ENCODE results near the gene FLNC.

Gene FLNC

DNA sequence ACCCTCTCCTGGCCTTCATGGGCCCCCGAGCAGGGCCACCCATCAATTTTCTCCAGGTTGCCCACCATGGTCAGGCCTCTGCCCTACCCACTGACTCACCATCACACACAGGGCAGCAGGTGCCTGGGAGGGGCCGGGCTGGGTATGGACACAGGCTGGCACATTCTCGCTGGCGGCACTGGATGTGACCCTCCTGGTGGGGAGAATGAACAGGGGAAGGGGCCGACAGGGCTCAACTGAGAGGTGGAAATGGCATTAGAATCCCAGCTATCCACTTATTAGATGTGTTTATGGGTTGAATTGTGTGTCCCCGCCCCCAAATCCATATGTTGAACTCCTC lies 63.9 kb downstream of the FLNC start:
- DNase-seq, result peak; percentile 42

DNA sequence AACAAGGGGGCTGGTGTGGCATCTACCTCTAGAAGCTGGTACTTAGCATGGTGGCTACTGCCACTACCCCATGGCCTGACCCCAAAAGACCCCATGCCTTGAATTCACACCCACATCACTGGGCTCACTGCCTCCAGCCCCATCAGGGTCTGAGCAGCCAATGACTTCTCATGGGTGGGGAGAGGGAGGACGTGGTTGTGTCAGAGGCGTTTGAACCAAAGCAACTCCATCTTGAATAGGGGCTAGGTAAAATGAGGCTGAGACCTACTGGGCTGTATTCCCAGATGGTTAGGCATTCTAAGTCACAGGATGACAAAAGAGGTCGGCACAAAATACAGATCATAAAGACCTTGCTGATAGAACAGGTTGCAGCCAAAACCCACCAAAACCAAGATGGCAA lies 65.1 kb downstream of the FLNC start:
- DNase-seq, result no peak

DNA sequence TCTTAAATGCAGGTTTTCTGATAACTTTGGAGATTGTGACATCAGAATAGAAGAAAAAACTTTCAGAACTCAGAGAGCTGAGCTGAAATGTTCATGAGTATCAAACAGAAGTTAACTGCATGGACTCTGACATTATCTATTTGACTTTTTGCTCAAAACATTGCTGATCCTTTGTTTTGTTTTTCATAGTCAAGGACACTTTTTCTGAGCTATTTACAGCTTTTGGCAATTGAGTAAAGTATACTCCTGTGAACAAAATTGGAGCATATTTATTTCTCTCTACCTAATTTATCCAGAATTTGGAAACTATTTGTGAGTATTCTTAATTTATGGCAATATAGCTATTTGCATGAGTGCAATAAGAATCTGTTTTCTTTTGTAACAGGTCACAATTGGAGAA lies 69.2 kb downstream of the FLNC start:
- no peak for DNase-seq

DNA sequence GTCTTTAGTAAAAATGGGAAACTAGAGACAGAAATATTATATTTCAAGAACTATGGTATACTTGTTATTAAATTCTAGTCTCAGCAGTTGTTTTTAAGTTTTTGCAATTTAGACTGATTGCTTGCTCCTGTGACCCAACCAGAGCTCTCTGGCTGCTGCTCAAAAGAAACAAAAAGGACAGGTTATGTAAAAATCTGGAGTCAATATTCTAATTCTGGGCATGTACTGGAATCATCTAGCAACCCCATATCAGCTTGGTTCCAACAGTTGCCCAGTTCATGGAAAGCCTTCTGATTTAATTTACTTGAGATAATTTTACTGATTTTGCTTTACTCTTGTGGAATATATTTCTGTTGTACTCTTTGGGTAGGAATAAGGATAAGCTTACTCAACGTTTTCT lies 70.0 kb downstream of the FLNC start:
- no peak for DNase-seq

DNA sequence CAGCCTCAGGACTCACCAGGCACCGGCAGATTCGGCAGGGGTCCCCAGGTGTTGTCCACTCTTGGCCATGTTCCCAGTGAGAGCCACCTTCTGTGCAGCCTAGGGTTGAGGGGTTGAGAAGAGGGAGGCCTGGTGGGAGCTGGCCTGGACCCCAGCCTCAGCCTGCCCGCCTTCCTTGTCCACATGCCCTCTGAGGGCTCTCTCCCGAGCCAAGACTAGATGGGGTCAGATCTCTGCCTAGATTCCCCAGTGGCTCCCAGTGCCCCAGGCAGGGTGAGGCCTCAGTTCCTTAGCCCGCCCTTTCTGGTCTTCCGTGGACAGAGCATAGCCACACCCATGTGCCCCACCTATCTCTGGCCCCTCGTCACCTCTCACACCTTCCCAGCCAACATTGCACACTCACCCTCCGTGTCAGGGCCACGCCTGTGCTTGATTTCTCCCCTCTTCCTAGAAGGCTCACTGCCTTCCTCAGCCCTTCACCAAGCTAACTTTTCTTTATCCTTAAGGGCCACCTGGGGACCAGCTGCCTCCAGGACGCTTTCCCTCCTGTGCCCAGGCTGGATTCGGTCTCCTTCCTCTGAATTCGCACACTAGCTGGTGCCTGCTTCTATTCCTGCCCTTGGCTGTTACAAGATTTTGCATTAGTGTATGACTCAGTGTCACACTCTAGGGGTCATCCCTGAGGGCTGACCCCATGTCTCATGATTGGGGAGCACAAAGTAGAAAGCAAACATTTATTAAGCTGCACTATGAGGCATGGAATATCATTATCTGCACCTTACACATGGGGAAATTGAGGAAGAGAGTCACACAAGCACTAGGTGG lies 72.8 kb downstream of the FLNC start:
- no peak for DNase-seq

DNA sequence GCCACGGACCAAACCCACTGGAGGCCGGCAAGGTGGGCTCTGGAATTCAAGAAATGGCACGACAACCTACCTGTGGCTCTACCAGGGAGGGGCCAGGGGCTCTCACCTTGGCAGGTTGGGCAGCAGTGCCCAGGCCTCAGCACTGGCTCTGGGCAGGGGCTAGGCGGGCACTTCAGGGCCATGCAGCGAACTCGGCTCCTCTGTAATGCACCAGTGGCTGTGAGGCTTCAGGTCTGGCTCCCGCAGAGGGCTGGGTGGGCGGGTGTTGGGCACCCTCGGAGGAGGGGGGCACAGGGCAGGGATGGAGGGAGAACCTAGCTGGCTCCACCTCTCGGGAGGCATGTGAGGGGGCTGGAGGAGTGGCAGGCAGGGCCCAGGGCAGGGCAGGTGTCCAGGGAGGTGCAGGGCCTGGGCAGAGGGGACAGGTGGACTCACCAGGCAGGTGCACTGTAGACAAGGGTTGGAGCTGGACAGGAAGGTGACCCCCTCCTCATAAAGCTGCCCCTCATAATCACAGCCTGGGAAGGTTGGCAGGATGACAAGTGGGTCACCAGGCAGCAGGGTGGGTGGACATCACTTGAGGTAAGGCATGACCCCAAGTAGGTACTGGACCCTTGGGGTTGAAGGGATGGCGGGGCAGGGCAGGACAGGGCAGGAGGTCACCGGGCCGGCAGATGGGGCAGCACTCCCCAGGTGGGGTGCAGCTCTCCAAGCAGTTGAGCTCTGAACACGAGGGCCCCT lies 73.6 kb downstream of the FLNC start:
- no peak for DNase-seq

DNA sequence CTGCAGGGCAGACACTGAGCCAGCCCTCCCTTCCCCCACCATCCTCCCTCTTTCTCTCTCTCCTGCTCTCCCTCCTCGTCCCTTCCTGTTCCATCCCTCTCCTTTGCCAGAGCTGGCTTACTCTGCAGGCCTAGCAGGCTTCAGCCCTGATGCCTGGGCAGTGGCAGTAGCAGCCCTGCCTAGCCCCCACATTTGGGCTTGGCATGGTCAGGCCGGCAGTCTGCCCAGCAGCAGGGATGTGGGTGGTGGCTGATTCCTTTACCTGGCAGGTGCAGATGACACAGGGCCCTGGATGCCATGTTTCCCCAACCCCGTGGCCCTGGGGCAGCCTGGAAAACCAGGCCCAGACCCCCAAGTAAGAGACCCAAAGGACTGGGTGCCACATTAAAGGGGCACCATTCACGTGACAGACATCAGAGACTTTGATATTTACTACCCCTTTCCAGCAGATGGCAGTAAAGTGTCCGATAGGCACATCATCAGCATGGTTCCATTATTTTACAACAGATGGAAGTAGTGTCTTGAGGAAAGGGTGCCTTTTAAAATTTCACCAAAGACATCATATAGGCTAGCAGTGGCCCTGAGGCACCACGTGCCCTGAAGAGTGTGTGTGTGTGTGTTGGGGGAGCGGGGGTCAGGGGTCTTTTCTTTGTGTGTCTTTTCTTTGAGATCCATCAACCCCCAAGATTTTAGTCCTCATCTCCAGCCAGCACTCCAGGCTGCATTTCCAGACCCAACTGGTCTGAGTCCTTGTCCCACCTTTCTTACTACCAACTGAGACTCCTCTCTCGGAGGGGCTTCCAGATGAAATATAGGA lies 74.4 kb downstream of the FLNC start:
- no peak for DNase-seq

DNA sequence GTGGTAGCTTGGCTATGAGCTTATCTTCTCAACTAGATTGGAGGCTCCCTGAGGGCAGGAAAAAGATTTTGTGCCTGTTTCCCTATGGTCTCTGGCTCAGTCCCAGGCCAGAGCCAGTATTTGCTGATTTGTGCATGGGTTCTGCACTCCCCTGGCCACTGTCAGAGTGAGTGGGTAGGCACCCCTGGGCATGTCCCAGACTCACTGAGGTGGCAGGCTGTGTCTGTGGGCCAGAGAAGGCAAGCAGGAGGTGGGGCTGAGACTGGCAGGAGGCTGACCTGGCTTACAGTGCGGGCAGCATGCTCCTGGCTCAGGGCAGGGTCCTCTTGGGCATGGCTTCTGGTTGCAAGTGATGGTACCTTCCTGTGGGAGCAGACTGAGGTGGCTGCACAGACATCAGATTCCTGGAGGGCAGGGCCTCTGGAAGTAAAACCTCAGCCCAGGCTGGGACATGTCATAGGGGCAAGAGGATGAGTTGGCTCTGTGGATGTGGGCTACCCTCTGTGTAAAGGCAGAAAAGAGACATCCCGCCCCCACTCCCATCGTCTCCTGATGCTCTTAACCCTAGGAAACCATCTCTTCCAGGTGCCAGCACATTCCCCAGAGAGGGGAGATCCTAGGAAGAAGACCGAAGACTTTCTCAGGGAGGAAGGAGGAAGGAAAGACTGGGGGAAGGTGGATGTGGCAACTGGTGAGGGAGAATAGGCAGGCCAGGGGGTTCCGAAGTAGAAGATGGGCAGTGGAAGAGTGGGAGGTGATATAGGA lies 76.0 kb downstream of the FLNC start:
- no peak for DNase-seq

DNA sequence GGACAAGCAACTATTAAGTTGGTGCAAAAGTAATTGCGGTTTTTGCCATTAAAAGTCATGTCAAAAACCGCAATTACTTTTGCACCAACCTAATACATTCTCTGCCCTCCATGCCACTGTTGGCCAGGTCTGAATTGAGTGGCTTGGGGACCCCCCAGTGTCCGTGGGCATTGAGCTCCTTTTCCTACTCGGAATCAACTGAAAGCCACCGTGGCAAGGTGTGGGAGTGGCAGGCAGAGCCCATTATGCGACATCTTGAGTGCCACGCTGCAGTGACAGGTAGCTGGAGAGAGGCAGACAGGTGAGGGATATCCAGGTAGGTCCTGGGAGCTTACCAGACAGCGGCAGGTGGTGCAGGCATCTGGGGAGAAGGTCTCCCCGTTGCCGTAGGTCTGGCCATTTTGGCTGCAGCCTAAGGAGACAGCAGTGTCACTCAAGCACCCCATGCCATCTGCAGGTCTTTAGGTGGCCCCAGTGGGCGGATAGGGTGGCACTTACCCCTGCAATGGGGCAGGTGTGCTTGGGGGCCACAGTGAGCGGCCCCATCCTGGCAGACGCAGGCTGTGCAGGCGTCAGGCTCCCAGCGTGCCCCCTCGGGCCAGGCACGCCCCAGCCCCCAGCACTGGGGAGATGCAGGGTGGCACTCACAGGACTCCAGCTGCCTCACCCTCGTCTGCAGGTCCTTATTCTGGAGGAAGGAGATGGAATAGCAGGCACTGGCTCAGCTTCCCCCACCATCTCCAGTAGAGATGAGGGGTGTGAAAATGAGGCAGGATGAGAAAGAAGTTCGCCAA lies 76.8 kb downstream of the FLNC start:
- no peak for DNase-seq
